BLaER1 treated with 17β-estradiol and CSF1 and Interleukin-3, amounts not matched to agents 10 nM and 100 nM (cell line): ENCODE data around the gene RGS6.

ENCODE experiments used
- H3K27ac ChIP-seq, 11 experiments: shearing (Covaris generic); formaldehyde crosslinking; 2 replicates each; pipeline ENCODE4 v1.8.1; 2022
- H3K27me3 ChIP-seq, 11 experiments: shearing (Covaris generic); formaldehyde crosslinking; 2 replicates each; pipeline ENCODE4 v1.8.1; 2022
- H3K36me3 ChIP-seq, 11 experiments: shearing (Covaris generic); formaldehyde crosslinking; 2 replicates each; pipeline ENCODE4 v1.8.1; 2022
- H3K4me1 ChIP-seq, 10 experiments: shearing (Covaris generic); formaldehyde crosslinking; 2 replicates each; pipeline ENCODE4 v1.8.1; 2022
- H3K4me2 ChIP-seq, 11 experiments: shearing (Covaris generic); formaldehyde crosslinking; 2 replicates each; pipeline ENCODE4 v1.8.1; 2022
- H3K4me3 ChIP-seq, 10 experiments: shearing (Covaris generic); formaldehyde crosslinking; 2 replicates each; pipeline ENCODE4 v1.8.1; 2022
- H3K9ac ChIP-seq, 11 experiments: shearing (Covaris generic); formaldehyde crosslinking; 2 replicates each; pipeline ENCODE4 v1.8.1; 2022
- H3K9me3 ChIP-seq, 11 experiments: shearing (Covaris generic); formaldehyde crosslinking; replicated peaks in 1 of 11; 2 replicates each; pipeline ENCODE4 v1.8.1; 2022
- H4K20me1 ChIP-seq, 11 experiments: shearing (Covaris generic); formaldehyde crosslinking; 2 replicates each; pipeline ENCODE4 v1.8.1; 2022
- Cebpa-rat ChIP-seq, 11 experiments: shearing (Covaris generic); IDR thresholded peaks; 2 replicates each; pipeline ENCODE4 v1.8.1; 2022

The RGS6 gene

DNA sequence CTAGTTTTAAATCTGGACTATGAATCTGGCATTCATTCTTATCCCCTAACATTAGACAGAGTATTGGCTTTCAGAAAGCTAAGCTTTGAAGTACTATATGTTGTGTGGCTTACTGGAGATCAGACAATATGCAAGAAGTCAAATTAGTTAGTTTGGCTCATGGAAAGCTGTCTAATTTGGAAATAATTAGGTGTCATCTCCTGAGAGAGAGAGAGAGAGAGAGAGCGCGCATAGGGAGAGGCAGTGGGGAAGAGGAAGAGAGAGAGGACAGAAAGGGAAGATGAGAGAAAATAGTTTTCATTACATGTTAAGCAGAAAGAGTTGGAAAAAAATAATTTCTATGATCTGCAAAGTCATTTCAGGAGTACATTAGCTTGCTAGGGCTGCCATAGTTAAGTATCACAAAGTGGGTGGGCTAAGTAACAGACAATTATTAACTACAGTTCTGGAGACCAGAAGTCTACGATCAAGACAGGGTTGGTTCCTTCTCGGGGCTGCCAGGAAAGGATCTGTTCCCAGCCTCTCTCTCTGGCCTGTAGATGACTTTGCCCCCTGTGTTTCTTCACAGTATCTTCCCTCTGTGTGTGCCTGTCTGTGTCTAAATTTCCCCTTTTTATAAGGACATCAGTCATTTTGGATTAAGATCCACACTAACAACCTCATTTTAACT, 404.2 kb downstream of the RGS6 start:
- H4K20me1 ChIP-seq: no peaks in the 10 kb centered on the region; a peak in 1 of 22 replicates
- H3K4me2 ChIP-seq: no peak overlapping the region
- no peak overlapping the region for H3K9ac ChIP-seq
- H3K4me3 ChIP-seq: no peak overlapping the region
- H3K27ac ChIP-seq: no peak overlapping the region
- no peak for TF ChIP-seq Cebpa-rat (IDR thresholded peaks at IDR 0.05)
- peaks cover 0 to 4% (median 0%) of the 10 kb centered on the region in 10 experiments; a peak in 1 of 20 replicates for H3K4me1 ChIP-seq
- H3K27me3 ChIP-seq: peaks cover 0 to 11% (median 0%) of the 10 kb centered on the region in 11 experiments; a peak in 1 of 22 replicates
- no peaks in the 10 kb centered on the region for H3K36me3 ChIP-seq
- H3K9me3 ChIP-seq: peaks cover 7 to 17% (median 11%) of the 10 kb centered on the region in 11 experiments; a peak in 21 of 22 replicates

DNA sequence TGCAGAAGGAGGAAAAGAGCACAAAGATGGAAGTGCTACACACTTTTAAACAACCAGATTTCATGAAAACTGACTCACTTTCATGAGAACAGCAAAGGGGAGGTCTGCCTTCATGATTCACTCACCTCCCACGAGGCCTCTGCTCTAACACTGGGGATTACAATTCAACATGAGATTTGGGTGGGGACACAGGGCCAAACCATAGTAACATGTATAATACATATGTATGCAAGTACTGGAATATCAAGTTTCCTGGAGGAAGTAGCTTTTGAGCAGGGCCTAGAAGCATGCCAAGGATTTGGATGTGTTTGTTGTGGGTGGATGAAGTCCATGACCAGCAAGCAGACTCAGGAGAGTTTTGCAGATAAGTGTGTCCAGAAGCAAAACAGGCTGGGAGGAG, 409.0 kb downstream of the RGS6 start:
- no peak for TF ChIP-seq Cebpa-rat (IDR thresholded peaks at IDR 0.05)
- Histone ChIP-seq H3K9me3 (peaks cover 16 to 32% (median 23%) of the 10 kb centered on the region in 11 experiments), H3K4me2 (no peak overlapping the region), H3K27me3 (no peaks in the 10 kb centered on the region), H3K9ac (no peak overlapping the region), H3K4me3 (no peak overlapping the region), H3K36me3 (no peaks in the 10 kb centered on the region), H4K20me1 (no peaks in the 10 kb centered on the region), H3K27ac (no peak overlapping the region), H3K4me1 (peaks cover 0 to 4% (median 0%) of the 10 kb centered on the region in 10 experiments; a peak in 1 of 20 replicates)

DNA sequence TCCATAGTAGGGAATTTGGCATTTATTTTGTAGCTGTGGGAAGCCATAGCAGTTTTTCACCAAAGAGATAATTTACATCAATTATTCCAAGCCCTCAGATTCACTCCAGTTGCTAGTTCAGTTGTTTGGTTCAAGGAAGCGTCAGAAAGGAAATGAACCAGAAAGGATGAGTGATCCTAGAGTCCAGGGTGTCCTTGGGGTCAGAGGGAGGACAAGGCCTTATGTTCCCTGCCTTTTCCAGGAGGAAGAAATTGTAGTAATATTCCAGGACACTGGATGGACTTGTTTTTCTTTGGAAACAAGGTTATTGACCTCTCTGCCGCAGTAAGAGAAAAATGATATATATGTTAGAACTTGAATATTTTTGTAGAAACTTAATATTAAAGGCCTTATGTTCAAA, 409.5 kb downstream of the RGS6 start:
- no peaks in the 10 kb centered on the region for H4K20me1 ChIP-seq
- no peak overlapping the region for H3K4me3 ChIP-seq
- H3K4me1 ChIP-seq: peaks cover 0 to 4% (median 0%) of the 10 kb centered on the region in 10 experiments; a peak in 1 of 20 replicates
- TF ChIP-seq Cebpa-rat (IDR thresholded peaks at IDR 0.05): no peak
- H3K9me3 ChIP-seq: peaks cover 16 to 32% (median 23%) of the 10 kb centered on the region in 11 experiments
- H3K4me2 ChIP-seq: no peak overlapping the region
- no peak overlapping the region for H3K27ac ChIP-seq
- H3K27me3 ChIP-seq: no peaks in the 10 kb centered on the region
- H3K36me3 ChIP-seq: no peaks in the 10 kb centered on the region
- H3K9ac ChIP-seq: no peak overlapping the region

DNA sequence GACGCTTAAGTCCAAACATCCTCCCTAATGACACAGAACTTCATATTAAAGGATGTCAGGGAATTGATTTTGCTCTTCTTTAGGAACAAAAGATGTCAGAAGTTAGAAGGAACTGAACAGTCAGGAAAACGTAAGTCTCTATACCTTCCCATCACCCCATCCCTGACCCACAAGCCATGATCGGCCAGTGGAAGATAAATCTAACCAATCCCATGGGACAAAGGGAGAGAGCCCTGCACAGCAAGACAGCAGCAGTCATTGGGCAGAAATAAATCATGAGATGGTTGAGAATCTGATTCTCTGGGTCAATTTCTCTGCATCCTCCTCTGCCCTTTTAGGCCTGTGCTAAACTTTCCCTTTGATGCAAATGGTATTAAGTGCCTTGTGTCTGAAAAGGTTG, 414.9 kb downstream of the RGS6 start:
- H3K36me3 ChIP-seq: no peaks in the 10 kb centered on the region
- H4K20me1 ChIP-seq: no peaks in the 10 kb centered on the region
- H3K27me3 ChIP-seq: no peaks in the 10 kb centered on the region
- H3K4me1 ChIP-seq: no peaks in the 10 kb centered on the region
- H3K27ac ChIP-seq: no peak overlapping the region
- H3K4me2 ChIP-seq: no peak overlapping the region
- H3K9me3 ChIP-seq: peaks cover 4 to 16% (median 11%) of the 10 kb centered on the region in 11 experiments; a peak in 15 of 22 replicates
- no peak overlapping the region for H3K4me3 ChIP-seq
- no peak for TF ChIP-seq Cebpa-rat (IDR thresholded peaks at IDR 0.05)
- H3K9ac ChIP-seq: no peak overlapping the region

DNA sequence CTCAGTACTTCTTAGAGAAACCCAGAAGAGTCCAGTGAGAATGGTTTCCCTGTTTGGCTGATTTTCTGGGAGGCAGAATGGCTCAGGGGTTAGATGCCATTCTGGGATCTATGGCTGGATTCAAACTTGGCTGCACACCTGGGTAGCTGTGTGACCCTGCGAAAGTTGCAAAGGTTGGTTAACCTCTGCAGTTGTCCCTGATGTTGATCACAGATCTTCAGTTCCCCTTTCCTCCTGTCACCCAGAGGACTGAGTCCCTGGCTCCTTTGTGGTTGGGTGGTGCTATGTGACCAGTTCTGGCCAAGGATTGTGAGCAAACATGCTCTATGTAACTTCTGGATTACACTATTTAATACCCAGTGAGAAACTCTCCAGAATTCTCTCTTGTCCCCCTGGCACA, 418.0 kb downstream of the RGS6 start:
- Histone ChIP-seq H3K4me2 (no peak overlapping the region), H3K27ac (no peak overlapping the region), H3K9me3 (no peaks in the 10 kb centered on the region), H3K9ac (no peak overlapping the region), H4K20me1 (no peaks in the 10 kb centered on the region), H3K36me3 (no peaks in the 10 kb centered on the region), H3K27me3 (no peaks in the 10 kb centered on the region), H3K4me3 (no peak overlapping the region), H3K4me1 (no peaks in the 10 kb centered on the region)
- no peak for TF ChIP-seq Cebpa-rat (IDR thresholded peaks at IDR 0.05)

DNA sequence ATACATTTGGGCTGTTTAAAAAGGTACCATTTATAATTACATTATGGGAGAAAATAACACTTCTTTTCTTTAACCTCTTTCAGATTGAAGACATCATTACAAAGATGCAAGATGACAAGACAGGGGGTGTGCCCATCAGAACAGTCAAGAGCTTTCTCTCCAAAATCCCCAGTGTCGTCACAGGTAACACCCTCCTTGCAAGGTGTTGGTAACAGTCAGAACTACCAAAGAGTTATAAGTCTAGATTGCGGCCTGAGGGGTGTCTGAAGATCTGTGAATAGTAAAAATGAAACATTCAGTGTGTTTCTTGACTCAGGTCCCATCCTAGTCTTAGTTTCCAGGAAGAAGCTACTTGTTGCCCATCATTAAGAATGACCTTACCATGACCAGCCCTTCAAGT, 419.8 kb downstream of the RGS6 start:
- no peak for TF ChIP-seq Cebpa-rat (IDR thresholded peaks at IDR 0.05)
- no peaks in the 10 kb centered on the region for H4K20me1 ChIP-seq
- no peaks in the 10 kb centered on the region for H3K36me3 ChIP-seq
- peaks cover 3 to 12% (median 6%) of the 10 kb centered on the region in 11 experiments; a peak in 21 of 22 replicates for H3K9me3 ChIP-seq
- H3K4me1 ChIP-seq: no peaks in the 10 kb centered on the region
- no peak overlapping the region for H3K4me2 ChIP-seq
- H3K27me3 ChIP-seq: no peaks in the 10 kb centered on the region
- H3K4me3 ChIP-seq: no peak overlapping the region
- H3K9ac ChIP-seq: no peak overlapping the region
- H3K27ac ChIP-seq: no peak overlapping the region

DNA sequence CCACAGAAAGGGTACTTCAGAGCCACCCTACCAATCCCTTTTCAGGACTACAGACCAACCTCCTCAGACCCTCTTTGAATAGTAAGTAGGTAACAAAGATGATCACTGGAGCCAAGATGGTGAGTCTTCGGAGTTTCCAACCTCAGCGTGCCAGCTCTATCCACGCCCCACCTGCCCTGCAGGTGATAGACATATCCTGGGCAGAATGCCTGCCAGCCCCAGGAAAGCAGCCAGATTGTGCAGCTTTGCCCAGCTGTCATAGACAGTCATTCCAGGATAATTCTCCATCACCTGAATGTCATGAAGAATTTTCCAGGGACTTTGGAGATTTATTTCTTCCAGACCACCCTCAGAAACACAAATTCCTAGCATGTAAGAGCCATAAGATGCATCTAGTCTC, 434.4 kb downstream of the RGS6 start:
- Histone ChIP-seq H3K9me3 (peaks cover 0 to 4% (median 0%) of the 10 kb centered on the region in 11 experiments; a peak in 2 of 22 replicates), H3K27me3 (no peaks in the 10 kb centered on the region), H3K4me3 (no peak overlapping the region), H3K9ac (no peak overlapping the region), H4K20me1 (no peaks in the 10 kb centered on the region), H3K36me3 (no peaks in the 10 kb centered on the region), H3K4me2 (no peak overlapping the region), H3K4me1 (no peaks in the 10 kb centered on the region), H3K27ac (no peak overlapping the region)
- no peak for TF ChIP-seq Cebpa-rat (IDR thresholded peaks at IDR 0.05)

DNA sequence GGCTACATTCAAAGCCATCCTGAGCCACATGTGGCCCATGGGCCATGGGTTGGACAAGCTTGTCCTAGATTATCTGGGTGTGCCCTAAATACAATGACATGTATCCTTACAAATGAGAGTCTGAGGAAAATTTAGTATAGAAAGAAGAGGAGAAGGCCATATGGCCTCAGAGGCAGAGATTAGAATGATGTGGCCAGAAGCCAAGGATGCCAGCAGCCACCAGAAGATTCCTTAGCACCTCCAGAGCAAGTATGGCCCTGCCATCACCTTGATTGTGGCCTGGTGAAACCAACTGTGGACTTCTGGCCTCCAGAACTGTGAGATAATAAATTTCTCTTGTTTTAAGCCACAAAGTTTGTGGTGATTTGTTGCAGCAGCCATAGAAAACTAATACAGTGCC, 436.9 kb downstream of the RGS6 start:
- no peak for TF ChIP-seq Cebpa-rat (IDR thresholded peaks at IDR 0.05)
- H3K4me1 ChIP-seq: no peaks in the 10 kb centered on the region
- H3K27me3 ChIP-seq: no peaks in the 10 kb centered on the region
- no peak overlapping the region for H3K4me2 ChIP-seq
- no peaks in the 10 kb centered on the region for H3K36me3 ChIP-seq
- H3K9ac ChIP-seq: no peak overlapping the region
- peaks cover 0 to 5% (median 0%) of the 10 kb centered on the region in 11 experiments; a peak in 2 of 22 replicates for H3K9me3 ChIP-seq
- no peaks in the 10 kb centered on the region for H4K20me1 ChIP-seq
- H3K27ac ChIP-seq: no peak overlapping the region
- no peak overlapping the region for H3K4me3 ChIP-seq

DNA sequence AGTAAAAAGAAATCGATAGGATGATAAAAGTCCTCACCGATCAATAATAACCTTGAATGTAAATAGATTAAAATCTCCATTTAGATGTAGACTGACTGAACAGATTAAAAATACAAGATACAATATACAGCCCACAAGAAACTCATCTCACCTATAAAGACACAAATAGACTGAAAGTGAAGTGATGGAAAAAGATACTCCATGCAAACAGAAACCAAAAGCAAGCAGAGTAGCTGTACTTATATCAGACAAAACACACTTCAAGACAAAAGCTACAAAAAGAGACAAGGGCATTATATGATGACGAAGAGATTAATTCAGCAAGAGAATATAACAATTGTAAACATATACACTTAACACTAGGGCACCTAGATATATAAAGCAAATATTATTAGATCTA, 444.8 kb downstream of the RGS6 start:
- Histone ChIP-seq H4K20me1 (no peaks in the 10 kb centered on the region), H3K9ac (no peak overlapping the region), H3K9me3 (peaks cover 12 to 36% (median 23%) of the 10 kb centered on the region in 11 experiments), H3K4me3 (no peak overlapping the region), H3K4me1 (peaks cover 0 to 19% (median 5%) of the 10 kb centered on the region in 10 experiments; a peak in 8 of 20 replicates), H3K4me2 (no peak overlapping the region), H3K27ac (no peak overlapping the region), H3K36me3 (peaks cover 0 to 4% (median 0%) of the 10 kb centered on the region in 11 experiments; a peak in 1 of 22 replicates), H3K27me3 (peaks cover 0 to 45% (median 0%) of the 10 kb centered on the region in 11 experiments; a peak in 3 of 22 replicates)
- TF ChIP-seq Cebpa-rat (IDR thresholded peaks at IDR 0.05): no peak
